ENCODE results near the gene SIX3. TPM values are rescaled to one million over a fixed set of nuclear protein-coding genes. Genes with fewer than 3 reads are reported as not detected.

SIX3 gene
- total RNA-seq, 6 donors from 2014 or later: not detected

DNA sequence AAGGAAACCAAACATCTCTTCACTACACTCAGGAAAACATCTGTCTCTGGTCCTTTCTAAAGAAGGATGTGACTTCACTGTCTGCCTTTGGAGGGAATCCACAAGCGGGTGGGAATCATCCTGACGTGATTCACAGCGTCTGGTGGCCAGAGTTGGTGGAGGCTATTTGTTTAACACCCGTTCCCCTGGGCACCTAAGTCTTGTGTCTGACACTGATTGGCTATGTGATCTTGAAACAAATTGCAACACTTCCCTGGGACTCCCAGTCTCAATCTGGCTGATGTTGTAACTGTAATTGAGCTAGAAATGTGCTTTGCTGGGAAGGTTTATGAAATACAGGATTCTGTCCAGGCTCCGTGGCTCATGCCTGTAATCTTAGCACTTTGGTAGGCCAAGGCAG is 28.8 kb upstream of the SIX3 start:
- Histone ChIP-seq H3K4me1 (no peaks in the 10 kb centered on the region), H3K4me3 (no peak overlapping the region), H3K9me3 (peaks cover 0 to 7% (median 4%) of the 10 kb centered on the region in 4 donors), H3K27me3 (no peaks in the 10 kb centered on the region), H3K27ac (no peak overlapping the region), H3K36me3 (no peaks in the 10 kb centered on the region)
- DNase-seq (no peak), ATAC-seq (ENCODE audit: low FRiP score in 2 of 2) (peak in 1 of 2 donors; percentile 90)
- no peak for TF ChIP-seq CTCF (IDR thresholded peaks at IDR 0.05)
- TF ChIP-seq POLR2A (IDR thresholded peaks at IDR 0.05): no peak
- no peak for TF ChIP-seq POLR2AphosphoS5 (IDR thresholded peaks at IDR 0.05)
- TF ChIP-seq EP300 (IDR thresholded peaks at IDR 0.05): no peak
- WGBS, 2 donors: 44 to 67% methylated on average over 5 of the region's 5 CpGs

DNA sequence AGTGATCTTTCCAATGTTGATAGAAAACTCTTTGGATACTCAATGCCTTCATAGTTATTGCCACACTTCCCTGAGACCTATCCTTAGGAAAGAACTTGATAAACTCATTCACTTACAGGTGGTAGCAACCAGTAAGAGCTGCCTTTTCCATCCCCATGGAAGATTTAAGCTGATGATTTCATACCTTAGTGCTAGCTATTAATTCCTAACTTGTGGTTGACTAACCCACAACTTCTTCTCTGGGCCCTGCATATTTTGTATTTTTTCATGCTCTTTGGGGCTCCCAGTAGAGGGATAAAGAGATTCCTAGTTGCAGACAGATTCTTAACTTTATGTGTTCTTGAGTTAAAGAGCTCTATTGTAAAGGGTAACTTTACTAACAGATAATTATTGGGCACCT is 25.2 kb upstream of the SIX3 start:
- no peak for TF ChIP-seq EP300 (IDR thresholded peaks at IDR 0.05)
- no peak for TF ChIP-seq POLR2A (IDR thresholded peaks at IDR 0.05)
- peaks cover 0 to 3% (median 0%) of the 10 kb centered on the region in 4 donors for H3K9me3 ChIP-seq
- no peak for ATAC-seq (ENCODE audit: low FRiP score in 2 of 2)
- no peak overlapping the region for H3K4me3 ChIP-seq
- H3K27ac ChIP-seq: no peak overlapping the region
- H3K36me3 ChIP-seq: no peaks in the 10 kb centered on the region
- no peaks in the 10 kb centered on the region for H3K4me1 ChIP-seq
- H3K27me3 ChIP-seq: no peaks in the 10 kb centered on the region
- no peak for DNase-seq

DNA sequence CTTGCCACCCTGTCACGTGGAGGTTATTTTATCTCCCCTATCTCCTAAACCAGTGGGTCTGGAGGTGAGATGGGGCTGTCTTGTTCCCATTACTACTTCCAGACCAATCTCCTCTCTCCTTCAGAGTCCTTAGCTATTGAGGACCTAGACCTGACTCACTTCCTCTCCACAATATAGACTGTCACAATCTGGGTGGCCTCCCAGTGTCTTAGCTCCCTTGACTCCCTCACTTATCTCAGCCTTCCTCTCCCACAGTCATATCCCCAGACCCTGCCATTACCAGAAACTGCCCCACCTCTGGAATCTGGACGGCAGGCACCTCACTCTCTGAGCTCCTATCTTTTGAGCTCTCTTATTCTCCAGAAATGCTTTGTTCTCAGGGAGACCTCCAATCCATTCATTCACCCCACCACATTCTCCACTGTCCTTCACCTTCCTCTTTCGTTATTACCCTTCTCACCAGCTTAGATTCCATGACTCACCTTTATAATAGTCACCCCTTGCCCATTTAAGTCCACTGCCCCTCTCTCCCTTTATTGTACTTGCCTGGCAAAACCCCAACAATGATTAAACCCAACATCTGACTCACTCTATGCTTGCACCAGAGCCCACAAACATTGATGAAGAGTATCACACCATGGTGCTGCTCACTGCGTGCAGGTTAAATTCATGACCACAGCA is 23.3 kb upstream of the SIX3 start:
- DNase-seq: no peak
- Histone ChIP-seq H3K36me3 (no peaks in the 10 kb centered on the region), H3K9me3 (no peaks in the 10 kb centered on the region), H3K4me3 (no peak overlapping the region), H3K27ac (no peak overlapping the region), H3K27me3 (no peaks in the 10 kb centered on the region), H3K4me1 (no peaks in the 10 kb centered on the region)
- TF ChIP-seq POLR2A (IDR thresholded peaks at IDR 0.05) (no peak), EP300 (IDR thresholded peaks at IDR 0.05) (no peak), POLR2AphosphoS5 (IDR thresholded peaks at IDR 0.05) (no peak), CTCF (IDR thresholded peaks at IDR 0.05) (no peak)
- ATAC-seq (ENCODE audit: low FRiP score in 2 of 2): peak in 1 of 2 donors; percentile 16
- WGBS, 2 donors: 73 to 75% methylated on average over 4 of the region's 4 CpGs

DNA sequence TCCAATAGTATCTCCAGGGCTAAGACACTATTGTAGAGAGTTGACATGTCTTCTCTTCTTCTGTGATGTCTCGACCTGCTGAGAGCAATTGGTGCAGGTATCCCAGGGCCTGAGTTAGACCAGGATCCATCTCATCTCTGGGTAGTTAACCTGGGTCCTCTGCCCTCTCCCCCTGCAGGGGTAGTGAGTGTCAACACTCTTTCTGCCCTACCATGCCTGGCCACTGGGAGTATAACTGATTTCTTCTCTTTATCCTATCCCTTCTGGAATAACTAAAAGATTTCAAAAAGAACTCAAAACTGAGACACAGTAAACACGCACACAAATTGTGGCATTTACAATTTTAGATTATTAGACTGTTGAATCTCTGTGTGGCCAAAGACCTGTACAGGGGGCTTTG is 20.8 kb upstream of the SIX3 start:
- no peaks in the 10 kb centered on the region for H3K4me1 ChIP-seq
- peaks cover 0 to 8% (median 4%) of the 10 kb centered on the region in 4 donors for H3K27me3 ChIP-seq
- no peak overlapping the region for H3K27ac ChIP-seq
- TF ChIP-seq POLR2A (IDR thresholded peaks at IDR 0.05) (no peak), CTCF (IDR thresholded peaks at IDR 0.05) (no peak), POLR2AphosphoS5 (IDR thresholded peaks at IDR 0.05) (no peak), EP300 (IDR thresholded peaks at IDR 0.05) (no peak)
- no peaks in the 10 kb centered on the region for H3K36me3 ChIP-seq
- 22 to 38% methylated on average over 2 of the region's 2 CpGs for WGBS, 2 donors
- no peaks in the 10 kb centered on the region for H3K9me3 ChIP-seq
- no peak overlapping the region for H3K4me3 ChIP-seq
- ATAC-seq (ENCODE audit: low FRiP score in 2 of 2) (no peak), DNase-seq (no peak)

GRCh38 chr2:44922776-44923175 is 18.7 kb upstream of the SIX3 start:
- peaks cover 0 to 20% (median 6%) of the 10 kb centered on the region in 4 donors for H3K27me3 ChIP-seq
- WGBS, 2 donors: 86% methylated on average over 6 of the region's 6 CpGs

More at GRCh38 chr2:44922776-44923175, 18.7 kb upstream of the SIX3 start:
- TF ChIP-seq EP300 (IDR thresholded peaks at IDR 0.05) (no peak), POLR2AphosphoS5 (IDR thresholded peaks at IDR 0.05) (no peak)
- ATAC-seq (ENCODE audit: low FRiP score in 2 of 2): no peak
- no peak overlapping the region for H3K4me3 ChIP-seq
- H3K4me1 ChIP-seq: peaks cover 0 to under 1% (median under 1%) of the 10 kb centered on the region in 4 donors
- no peak overlapping the region for H3K27ac ChIP-seq
- H3K9me3 ChIP-seq: no peaks in the 10 kb centered on the region
- no peak for DNase-seq
- H3K36me3 ChIP-seq: no peaks in the 10 kb centered on the region
